HG02840 (cell line): Measurements from ENCODE around the gene ETV1.

Source experiments
- ATAC-seq: cut with Tn5 transposase; IDR thresholded peaks from one replicate; pipeline ENCODE4 v1.9.1; 2021; ENCODE audit warnings: mild to moderate bottlenecking, moderate library complexity, moderate number of reproducible peaks; ENCODE audit not compliant: unreplicated experiment, low FRiP score

ETV1 gene

GRCh38 chr7:13988065-13988464 lies 1.4 kb downstream of the ETV1 start:
- ATAC-seq, result no peak

GRCh38 chr7:13987395-13987794 lies 2.1 kb downstream of the ETV1 start:
- no peak for ATAC-seq

- no peak for ATAC-seq
Observed at GRCh38 chr7:13986208-13986607, 3.3 kb downstream of the ETV1 start.

- ATAC-seq, result no peak
Observed at GRCh38 chr7:13984831-13985685, 4.4 kb downstream of the ETV1 start.

DNA sequence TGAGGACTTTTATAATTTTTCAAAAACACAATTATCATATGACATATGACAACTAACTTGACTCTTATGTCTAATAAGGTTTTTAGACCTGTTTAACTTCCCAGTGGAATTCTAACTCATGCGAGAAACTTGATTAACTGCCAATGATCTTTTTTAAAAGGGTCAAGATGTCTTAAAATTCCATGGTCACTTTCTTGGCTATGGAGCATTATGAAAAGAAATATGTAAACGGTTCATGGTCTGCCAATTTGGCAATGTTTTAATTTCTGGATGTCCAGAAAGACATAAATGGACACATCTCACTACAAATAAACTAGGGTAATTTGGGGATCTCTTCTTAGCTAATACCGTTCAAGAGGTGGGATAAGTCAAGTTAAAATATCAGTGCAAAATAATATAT lies 5.4 kb downstream of the ETV1 start:
- no peak for ATAC-seq

DNA sequence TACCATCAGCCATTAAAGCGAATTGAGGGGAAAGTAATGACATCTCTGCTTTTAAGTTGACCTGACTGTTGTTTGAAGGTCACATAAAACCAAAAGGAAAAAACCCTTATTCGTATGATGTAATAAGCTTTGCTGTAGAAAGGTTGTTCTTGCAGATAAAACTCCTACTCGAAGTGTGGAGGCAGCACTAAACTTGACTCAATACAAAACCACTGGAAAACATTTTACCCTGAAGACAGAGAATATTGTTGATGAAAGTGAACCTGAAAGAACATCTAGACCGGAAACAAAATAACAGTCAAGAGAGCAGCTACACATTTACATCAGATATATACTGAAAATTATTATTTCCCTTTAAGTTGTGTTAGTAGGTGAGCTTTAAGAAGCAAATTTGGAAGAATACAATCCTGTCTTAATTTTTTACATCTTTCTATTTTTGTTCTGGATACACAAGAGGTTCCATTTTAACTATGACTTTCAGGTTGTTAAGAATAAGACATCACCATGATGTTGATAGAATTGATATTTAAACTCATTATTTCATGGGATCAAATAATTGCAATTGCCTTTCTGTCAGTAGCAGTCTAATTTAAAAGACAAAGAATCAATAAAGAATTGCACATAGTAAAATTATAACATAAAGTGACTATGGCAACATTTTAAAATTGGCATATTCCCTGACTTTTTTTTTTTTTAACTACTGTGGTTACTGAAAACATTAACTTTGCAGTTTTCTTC lies 6.4 kb downstream of the ETV1 start:
- no peak for ATAC-seq

DNA sequence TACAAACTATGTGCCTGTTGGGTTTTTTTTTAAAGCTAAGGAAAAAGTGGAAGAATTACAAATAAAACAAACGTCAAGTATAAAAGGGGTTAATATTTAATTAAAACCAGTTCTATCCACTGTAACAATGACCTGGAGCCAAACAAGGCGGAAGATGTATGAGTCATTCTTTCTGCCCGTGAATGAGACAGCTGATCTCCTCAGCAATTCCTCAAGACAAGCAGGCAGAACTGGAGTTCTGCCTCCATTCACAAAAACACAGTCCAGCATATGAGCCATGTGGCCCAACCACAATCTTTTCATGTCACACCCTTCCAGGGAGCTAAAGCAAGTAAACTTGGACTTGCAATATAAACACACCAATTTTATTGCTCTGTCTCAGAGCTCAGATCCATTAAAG lies 8.4 kb downstream of the ETV1 start:
- no peak for ATAC-seq

DNA sequence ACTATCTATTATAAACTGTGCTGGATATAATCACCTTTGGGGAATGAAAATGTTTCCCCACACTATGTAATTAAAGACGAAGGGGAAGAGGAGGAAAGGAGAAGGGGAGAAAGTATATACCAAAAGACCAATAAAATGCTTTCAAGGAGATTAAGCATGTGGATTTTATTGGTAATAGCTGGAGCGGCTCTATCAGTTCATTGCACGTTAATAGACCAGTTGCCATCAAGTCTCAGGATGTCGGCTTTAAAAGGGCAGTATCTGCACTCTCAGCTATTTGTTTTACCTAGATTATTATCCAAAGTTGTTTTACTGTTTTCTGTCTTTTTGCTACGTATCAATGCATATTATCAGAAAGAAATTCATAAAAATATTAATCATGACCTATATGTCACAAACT lies 9.0 kb downstream of the ETV1 start:
- ATAC-seq, result no peak

GRCh38 chr7:13979671-13980435 lies 9.6 kb downstream of the ETV1 start:
- ATAC-seq, result no peak

DNA sequence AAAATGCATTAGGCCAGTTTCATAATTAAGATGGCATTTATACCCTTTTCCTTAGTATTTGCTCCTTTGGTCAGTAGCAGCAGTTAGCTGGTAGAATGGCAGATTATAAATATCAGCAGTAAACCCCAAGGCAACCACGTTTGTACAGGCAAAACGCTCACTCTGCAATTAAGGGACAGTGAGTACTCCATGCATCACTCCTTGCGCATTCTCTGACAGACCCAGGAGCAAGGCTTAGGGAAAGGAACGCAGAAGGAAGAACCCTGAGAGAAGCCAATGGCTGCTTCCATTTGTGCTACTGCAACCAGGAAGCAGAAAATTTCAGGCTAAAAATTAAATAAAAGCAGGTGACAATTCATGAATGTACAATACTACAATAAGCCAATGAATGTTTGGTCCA lies 12.9 kb downstream of the ETV1 start:
- ATAC-seq, result no peak

DNA sequence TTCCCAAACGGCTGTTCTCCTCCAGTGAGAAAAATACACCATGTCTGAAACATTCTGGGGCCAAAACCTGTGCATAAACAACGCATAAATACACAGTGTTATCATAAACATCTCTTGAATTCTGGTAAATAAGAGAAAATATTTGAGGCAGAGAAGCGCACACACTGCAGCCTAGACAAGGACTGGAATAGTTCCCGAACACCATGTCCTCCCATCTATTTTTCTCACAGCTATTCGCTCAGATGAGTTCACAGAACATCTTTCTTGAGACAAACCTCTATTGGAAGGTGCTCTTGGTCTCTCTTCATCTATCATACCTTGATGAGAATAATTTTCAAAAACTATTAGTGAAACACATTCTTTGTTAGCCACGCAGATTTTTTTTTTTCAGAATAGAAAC lies 24.4 kb downstream of the ETV1 start:
- ATAC-seq, result no peak

GRCh38 chr7:13963925-13964324 lies 25.5 kb downstream of the ETV1 start:
- no peak for ATAC-seq

DNA sequence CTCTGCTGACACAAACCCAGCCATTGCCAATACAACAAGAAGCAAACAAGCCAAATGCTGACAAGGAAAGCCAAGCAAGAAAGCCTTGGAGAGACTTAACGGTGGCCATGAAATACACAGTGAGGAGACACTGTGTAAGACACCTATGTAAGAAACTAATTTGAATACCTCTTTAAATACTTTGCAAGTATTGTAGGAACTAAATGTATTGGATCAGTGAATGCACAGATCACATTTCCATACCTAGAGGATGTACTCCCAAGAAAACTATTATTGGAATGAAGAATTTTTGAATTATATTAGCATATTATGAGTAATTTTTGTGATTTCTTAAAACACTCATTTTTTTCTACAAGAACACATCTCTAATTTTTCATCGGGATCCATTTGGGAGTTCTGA lies 34.0 kb downstream of the ETV1 start:
- ATAC-seq, result no peak

GRCh38 chr7:13953368-13953767 lies 36.1 kb downstream of the ETV1 start:
- ATAC-seq, result no peak

DNA sequence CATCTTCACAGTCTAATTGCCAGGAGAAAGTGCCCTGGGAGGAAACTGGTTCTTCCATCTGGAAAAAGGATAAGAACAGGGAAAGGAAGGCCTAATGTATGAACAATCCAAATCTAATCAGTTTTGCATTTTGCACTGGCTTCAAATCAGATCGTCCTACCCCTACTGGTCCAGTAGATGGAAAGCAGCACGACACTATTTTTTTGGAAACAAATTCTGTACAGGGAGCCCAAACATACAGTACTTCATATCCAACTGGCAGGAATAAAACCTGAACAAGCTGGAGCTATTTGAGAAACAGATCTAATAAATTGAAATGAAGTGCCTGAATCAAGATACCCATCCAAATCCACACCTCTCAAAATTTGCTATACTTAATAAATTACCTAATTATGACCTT lies 36.5 kb downstream of the ETV1 start:
- ATAC-seq, result no peak

GRCh38 chr7:13949939-13950338 lies 39.5 kb downstream of the ETV1 start:
- no peak for ATAC-seq

DNA sequence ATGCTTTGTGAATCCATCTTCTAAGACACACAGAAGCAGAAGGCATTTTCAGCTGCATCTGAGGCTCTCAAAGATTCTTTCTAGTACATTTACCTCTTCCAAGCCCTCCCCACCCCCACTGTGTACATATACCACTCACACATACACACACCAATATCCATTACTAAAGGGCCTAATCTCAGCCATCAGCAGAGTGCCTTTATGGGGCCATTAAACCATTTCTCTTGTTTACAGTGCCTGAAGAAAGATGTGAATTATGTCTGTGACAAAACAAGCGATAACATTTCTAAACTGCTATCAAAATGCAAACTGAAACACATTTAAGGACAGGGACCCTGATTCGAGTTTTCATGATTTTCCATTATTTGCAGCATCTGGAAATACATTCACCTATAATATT lies 40.0 kb downstream of the ETV1 start:
- no peak for ATAC-seq

DNA sequence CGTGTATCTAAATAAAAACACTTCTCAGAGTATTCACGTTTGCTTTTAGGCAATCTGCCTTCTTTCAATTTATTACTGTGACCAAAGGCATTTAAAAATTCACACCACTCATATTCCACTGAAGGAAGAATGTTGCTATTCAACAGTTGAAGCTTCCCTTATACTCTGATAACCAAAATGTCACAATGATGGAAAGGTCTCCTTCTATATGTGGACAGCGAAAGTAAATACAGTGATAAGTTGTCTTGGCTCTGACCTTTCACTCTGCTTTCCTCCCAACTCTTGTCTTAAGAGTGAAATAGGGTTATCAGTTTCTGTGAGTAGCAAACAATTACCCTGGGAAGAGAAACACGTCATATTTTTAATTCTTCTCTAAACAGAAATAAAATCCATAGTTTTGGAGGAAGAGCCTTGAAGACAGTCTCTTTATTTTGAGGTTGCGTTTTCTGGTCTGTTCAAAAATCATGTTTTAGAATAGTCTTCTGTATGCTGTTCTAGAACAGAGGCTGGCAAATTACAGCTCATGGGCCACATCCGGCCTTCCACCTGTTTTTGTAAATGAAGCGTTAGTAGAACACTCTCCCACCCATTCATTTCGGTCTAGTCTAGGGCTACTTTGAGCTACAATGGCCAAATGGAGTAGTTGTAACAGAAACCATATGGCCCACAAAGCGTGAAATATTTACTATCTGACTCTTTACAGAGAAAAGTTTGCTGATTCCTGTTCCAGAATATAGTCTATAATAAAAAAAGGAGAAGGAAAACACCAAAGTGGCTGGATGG lies 41.3 kb downstream of the ETV1 start:
- no peak for ATAC-seq

- no peak for ATAC-seq
Observed at GRCh38 chr7:13947535-13947934, 41.9 kb downstream of the ETV1 start.

DNA sequence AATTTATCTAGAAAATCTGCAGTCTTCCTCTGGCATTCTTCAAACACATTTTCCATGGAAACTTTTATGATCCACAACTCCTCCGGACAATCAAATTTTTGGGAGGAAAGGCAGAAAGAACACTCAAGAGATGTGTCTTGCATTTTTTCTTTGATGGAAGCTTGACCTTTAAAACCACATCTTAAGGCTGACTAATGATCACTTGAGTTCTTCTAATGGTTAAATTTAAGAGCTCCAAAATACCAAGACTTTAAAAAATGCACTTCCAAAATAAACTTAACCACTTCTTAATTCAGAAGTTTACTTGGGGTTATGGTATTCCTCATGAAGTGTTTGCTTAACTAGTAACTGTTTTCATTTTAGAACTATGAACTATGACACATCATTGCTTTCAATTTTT lies 43.3 kb downstream of the ETV1 start:
- no peak for ATAC-seq
